Hypothalamus (tissue), 51 donors: ENCODE data around the gene HSD17B7.
"Not testable (repeated sequence)": the region's sequence is repeated elsewhere in the genome, so short reads cannot be mapped to it uniquely, and the experiment has no call there.

Source experiments
- DNase-seq, 51 donors: peaks; one replicate each; lab custom pipeline; 2025; lab: John Stamatoyannopoulos, UW

The HSD17B7 gene

GRCh38 chr1:162799995-162800830, 9.7 kb downstream of the HSD17B7 start:
- peak in 23 of 51 donors; percentile 2 to 51 (median 23) for DNase-seq

DNA sequence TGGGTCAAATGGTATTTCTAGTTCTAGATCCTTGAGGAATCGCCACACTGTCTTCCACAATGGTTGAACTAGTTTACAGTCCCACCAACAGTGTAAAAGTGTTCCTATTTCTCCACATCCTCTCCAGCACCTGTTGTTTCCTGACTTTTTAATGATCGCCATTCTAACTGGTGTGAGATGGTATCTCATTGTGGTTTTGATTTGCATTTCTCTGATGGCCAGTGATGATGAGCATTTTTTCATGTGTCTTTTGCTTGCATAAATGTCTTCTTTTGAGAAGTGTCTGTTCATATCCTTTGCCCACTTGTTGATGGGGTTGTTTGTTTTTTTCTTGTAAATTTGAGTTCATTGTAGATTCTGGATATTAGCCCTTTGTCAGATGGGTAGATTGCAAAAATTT, 17.0 kb downstream of the HSD17B7 start:
- DNase-seq: not testable (repeated sequence)

- not testable (repeated sequence) for DNase-seq
Observed at GRCh38 chr1:162812357-162812756, 21.9 kb downstream of the HSD17B7 start.

DNA sequence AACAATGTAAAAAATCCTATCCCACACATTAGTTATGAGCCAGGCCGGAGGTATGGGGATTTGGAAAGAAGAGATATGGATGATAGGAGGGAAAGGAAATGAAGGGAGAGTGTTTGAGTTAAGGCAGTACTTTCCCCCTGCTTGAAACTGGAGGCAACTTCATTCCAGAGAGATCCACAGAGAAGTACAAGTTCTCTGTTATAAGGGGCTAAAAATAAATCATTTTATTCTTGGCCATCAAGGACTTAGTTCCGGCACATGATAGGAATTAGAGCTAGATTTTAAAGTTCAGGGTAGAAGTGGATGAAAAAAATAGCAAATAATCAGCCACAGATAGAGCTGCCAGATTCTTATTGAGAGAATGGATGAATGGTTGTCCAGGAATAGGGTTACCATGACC, 27.6 kb downstream of the HSD17B7 start:
- DNase-seq: not testable (repeated sequence)

DNA sequence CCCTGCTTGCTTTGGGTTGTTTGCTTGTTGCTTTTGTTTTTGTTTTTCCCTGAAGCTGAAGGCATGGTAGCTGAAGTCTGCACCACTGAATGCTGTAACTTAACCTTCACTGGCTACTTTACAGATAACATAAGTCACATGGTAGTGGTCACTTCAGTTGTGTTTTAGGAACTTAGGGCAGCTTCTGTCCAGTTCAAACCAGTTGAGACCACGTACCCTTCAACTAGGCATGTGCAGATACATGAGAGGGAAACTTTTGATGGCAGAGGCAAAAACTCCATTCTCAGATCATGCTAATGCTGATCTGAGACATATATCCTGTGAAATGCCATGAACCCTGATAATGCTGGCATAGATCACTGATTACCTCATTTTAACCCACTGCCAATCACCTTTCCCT, 28.2 kb downstream of the HSD17B7 start:
- not testable (repeated sequence) for DNase-seq

GRCh38 chr1:162822391-162823200, 32.1 kb downstream of the HSD17B7 start:
- DNase-seq: peak in 32 of 51 donors; percentile 2 to 60 (median 18)

DNA sequence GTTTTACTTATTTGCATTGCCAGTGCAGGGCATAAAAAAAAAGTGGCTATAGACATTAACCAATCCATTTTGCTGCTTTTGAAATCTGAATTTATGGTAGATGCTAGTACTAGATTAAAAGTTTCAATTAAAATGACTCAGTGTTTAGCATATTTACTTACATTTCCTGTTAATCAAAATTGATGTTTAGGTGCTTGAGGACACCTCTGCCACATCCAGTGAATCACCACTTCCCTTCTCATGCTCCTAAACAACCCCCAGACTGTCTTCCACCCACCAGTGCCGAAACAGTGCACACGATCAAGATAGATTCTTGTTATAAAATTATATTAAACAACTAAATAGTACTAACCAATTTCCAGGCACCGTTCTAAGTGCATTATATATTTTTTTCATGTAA, 32.7 kb downstream of the HSD17B7 start:
- no peak for DNase-seq

DNA sequence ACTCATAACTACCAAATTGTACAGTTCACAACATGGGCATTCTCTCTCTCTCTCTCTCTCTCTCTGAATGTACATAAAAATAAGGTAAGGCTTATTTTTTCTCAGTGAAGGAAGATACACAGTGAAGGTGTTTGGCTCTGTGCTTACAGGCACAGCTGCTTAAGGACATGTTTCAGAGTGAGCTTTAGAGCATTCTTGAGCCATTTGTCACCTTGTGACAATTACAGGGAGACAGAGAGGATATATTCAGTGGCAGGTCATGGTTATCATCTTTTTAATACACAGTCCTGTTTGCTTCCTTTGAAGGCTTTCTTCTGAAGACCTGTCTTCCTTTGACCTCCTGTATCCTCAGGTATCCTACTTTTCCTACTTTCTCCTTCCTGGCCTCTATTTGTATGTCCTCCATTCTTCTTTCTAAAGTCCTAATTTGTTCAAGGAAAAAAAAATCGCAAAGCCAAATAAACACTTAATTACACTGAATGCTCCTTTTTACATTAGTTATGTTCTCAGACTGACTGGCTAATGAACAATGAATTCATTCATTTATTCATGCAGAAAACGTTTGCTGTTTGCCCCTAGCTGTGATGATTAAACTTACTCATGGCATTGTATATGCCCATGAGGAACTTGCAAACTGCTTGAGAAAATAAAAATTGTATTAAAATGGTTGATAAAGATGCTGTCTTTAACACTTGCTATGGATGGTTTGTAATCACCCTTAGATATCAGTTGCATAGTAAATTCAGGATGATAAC, 33.4 kb downstream of the HSD17B7 start:
- DNase-seq: no peak

DNA sequence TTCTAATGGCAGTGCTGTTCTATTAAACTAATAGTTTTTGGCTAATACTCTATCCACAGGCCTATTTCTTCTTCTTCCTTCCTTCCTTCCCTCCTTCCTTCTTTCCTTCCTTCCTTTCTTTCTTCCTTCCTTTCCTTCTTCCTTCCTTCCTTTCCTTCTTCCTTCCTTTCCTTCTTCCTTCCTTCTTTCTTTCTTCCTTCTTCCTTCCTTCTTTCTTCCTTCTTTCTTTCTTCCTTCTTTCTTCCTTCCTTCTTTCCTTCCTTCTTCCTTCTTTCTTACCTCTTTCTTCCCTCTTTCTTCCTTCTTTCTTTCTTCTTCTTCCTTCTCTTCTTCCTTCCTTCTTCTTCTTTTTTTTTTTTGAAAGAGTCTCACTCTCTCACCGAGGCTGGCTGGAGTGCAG, 38.8 kb downstream of the HSD17B7 start:
- DNase-seq: no peak

- DNase-seq: no peak
Observed at GRCh38 chr1:162832470-162832869, 42.0 kb downstream of the HSD17B7 start.

DNA sequence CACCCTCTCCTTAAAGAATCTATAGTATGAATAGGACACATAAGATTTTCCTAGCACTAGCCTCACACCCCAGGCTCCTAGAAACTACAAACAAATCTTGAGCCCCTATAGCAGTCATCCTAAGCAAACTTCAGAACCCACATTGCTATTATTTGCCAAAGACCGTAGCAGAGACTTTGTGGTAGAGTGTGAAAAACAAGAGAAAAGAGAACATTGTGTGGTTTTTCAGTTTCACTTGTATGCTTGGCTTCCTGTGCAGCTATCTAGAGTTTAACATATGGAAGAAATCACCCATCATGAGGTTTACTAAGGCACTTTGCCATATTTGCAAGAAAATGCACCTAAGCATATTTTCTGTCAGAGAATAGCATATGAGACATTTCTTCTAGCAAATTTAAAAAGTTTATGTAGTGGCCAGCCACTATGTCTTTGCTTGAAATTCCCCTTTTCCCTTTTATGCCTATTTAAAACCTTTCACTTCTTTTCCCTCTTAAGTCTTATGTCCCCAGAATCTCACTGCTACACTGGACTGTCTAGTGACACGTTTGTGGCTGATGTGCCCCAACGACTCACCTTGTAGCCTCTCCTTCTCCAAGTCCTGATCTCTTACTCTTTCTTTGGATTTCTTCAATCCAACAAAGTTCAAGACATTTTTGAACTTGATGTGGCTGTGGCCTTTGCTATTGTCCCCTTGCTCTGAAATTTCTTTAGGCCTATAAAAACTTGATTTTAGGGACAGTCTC, 44.8 kb downstream of the HSD17B7 start:
- no peak for DNase-seq

- no peak for DNase-seq
Observed at GRCh38 chr1:162838863-162839262, 48.4 kb downstream of the HSD17B7 start.

GRCh38 chr1:162840250-162840839, 49.8 kb downstream of the HSD17B7 start:
- no peak for DNase-seq

DNA sequence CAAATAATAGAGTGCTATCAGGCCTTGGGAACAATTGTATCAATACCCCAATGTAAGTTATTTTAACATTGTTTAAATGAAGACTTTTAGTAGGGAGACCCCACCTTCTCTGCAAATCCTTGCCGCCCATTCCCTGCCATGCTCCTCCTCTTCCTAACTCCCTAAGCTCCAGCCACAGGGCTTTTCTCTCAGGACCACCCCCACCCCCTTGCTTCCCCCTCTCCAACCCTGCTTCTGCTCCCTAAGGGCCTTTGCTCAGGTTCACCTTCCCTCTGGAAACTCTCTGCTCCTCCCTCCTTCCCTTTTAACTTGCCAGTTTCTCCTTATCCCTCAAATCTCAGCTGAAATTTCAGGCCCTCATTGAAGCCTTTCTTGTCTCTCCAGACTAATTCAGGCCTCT, 53.7 kb downstream of the HSD17B7 start:
- no peak for DNase-seq

DNA sequence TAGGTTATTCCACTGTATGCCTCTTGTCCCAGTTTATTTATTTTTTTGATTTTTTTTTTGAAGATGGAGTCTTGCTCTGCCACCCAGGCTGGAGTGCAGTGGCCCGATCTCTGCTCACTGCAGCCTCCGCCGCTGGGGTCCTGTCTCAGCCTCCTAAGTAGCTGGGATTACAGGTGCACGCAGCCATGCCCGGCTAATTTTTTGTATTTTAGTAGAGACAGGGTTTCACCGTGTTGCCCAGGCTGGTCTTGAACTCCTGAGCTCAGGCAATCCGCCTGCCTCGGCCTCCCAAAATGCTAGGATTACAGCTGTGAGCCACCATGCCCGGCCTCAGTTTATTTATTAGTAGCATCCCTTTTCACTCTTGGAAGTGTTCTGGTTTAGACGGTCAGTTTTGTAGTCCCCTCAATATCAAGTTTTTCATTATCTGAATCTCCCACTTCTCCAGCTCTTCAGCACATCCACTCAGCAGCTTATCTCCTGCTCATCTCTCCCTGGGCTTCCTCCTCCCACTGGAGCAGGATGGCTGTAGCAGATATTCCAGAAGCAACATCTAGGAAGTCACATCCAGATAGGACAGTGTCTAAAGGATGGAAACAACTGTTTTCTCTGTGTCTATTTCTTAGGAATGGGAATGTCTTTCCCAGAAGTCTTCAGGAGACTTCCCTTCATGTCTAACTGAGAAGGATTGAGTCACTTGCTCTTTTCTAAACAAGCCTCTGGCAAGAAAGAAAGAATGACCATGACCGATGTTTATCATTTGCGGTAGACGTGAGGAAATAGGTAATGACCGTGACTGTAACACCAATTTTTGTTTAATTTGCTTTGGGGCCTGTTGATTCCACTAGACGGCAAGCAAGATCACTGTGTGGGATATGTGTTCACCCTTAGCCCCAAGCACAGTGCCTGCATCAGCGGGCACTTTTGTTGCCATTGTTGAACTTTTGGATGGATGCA, 56.0 kb downstream of the HSD17B7 start:
- no peak for DNase-seq

- peak in 45 of 51 donors; percentile 1 to 90 (median 45) for DNase-seq
Observed at GRCh38 chr1:162847839-162848453, 57.4 kb downstream of the HSD17B7 start.

GRCh38 chr1:162849711-162850110, 59.2 kb downstream of the HSD17B7 start:
- DNase-seq: no peak

DNA sequence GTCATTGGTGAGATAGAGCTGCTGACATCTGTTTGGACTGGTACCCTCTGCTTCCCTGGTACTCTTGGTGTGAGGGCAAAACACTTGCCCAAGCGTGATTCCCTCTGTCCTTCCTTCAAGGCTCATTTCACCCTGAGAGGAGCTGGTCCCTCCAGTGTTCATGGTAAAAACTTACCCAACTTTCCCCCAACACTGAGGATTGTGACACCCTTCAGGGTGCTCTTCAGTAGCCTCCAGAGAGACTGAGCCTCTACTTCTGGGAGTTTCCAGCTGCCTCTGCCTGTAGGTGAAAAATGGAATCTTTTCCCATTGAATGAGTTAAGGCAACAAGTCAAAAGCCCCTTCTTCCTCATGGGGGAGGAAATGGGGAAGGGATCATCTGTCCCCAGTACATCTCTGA, 60.8 kb downstream of the HSD17B7 start:
- no peak for DNase-seq
